Calu3 (cell line): Measurements from ENCODE around the gene PDLIM1. TPM values are rescaled to one million over a fixed set of nuclear protein-coding genes. Genes with fewer than 3 reads are reported as not detected.

Experiments used
- BruUV-seq: library from RNA; stranded (reverse); fragments of 400-500 nt; replicated peaks from 2 replicates; lab custom pipeline; 2021; lab: Mats Ljungman, UMichigan
- CTCF ChIA-PET: fragments of 300-600 bp; sonication (Branson Sonifier 250); formaldehyde crosslinking; loops from one replicate; lab custom pipeline; 2022; ENCODE audit warnings: antibody characterized with exemption; lab: Charles Lee
- DNase-seq: peaks from one replicate; pipeline ENCODE4 v3.0.0; 2022
- H3K27ac Mint-ChIP-seq: one replicate; pipeline ENCODE4 v1.8.0; 2022; ENCODE audit warnings: mixed read lengths; ENCODE audit not compliant: unreplicated experiment
- H3K27me3 Mint-ChIP-seq: one replicate; pipeline ENCODE4 v1.8.0; 2022; ENCODE audit warnings: mixed read lengths; ENCODE audit not compliant: unreplicated experiment
- H3K36me3 Mint-ChIP-seq: one replicate; pipeline ENCODE4 v1.8.0; 2022; ENCODE audit warnings: mild to moderate bottlenecking, moderate library complexity, mixed read lengths; ENCODE audit not compliant: insufficient read depth, unreplicated experiment
- H3K4me1 Mint-ChIP-seq: one replicate; pipeline ENCODE4 v1.8.0; 2022; ENCODE audit warnings: mild to moderate bottlenecking, low read depth, mixed read lengths; ENCODE audit not compliant: unreplicated experiment
- H3K4me3 Mint-ChIP-seq: one replicate; pipeline ENCODE4 v1.8.0; 2022; ENCODE audit warnings: mild to moderate bottlenecking, low read depth, moderate library complexity, mixed read lengths; ENCODE audit not compliant: unreplicated experiment
- H3K9me3 Mint-ChIP-seq: one replicate; pipeline ENCODE4 v1.8.0; 2022; ENCODE audit warnings: low read depth, mixed read lengths; ENCODE audit not compliant: unreplicated experiment
- intact Hi-C: fragments of 100-400 bp; cut with micrococcal nuclease; formaldehyde crosslinking; loops from one replicate; pipeline ENCODE4 v1.10.0; 2022; ENCODE audit not compliant: unreplicated experiment
- total RNA-seq: library from RNA; stranded (reverse); gene quantifications from 2 replicates; pipeline ENCODE4 v1.2.3, GENCODE V29; 2022
- TF ChIP-seq, protein P1 (sequence below): fragments of 200-600 bp; IDR thresholded peaks from one replicate; pipeline ENCODE4 v1.8.0; 2022; ENCODE audit warnings: antibody characterized with exemption; ENCODE audit not compliant: unreplicated experiment

The PDLIM1 gene
- total RNA-seq, 1 experiment from 2014 or later: 49.7 TPM

DNA sequence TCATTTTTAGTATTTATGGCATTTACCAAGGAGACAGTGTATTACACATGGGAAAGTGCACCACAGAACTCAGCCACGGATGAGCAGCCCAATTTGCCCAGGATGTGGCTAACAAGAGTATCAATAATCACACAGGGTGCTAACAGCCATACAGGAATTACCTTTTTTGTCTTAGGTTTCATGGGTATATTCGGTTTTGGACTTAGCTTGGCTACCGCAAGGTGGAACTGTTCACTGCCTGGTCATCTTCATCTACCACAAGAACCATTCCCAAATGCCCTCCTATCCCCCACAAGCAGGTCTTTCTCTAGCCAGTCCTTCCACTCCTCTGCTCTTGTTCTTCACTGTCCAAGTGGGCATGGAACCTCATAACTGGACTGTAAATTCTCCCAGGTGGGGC, 6.0 kb downstream of the PDLIM1 start:
- peaks cover 26% of the 10 kb centered on the region for H3K4me1 Mint-ChIP-seq
- BruUV-seq: no TSS peak
- intact Hi-C loops: no loop called here
- H3K9me3 Mint-ChIP-seq: no peaks in the 10 kb centered on the region
- H3K4me3 Mint-ChIP-seq: no peak overlapping the region
- TF ChIP-seq, protein P1, sequence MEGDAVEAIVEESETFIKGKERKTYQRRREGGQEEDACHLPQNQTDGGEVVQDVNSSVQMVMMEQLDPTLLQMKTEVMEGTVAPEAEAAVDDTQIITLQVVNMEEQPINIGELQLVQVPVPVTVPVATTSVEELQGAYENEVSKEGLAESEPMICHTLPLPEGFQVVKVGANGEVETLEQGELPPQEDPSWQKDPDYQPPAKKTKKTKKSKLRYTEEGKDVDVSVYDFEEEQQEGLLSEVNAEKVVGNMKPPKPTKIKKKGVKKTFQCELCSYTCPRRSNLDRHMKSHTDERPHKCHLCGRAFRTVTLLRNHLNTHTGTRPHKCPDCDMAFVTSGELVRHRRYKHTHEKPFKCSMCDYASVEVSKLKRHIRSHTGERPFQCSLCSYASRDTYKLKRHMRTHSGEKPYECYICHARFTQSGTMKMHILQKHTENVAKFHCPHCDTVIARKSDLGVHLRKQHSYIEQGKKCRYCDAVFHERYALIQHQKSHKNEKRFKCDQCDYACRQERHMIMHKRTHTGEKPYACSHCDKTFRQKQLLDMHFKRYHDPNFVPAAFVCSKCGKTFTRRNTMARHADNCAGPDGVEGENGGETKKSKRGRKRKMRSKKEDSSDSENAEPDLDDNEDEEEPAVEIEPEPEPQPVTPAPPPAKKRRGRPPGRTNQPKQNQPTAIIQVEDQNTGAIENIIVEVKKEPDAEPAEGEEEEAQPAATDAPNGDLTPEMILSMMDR: no peak
- no peaks in the 10 kb centered on the region for H3K27me3 Mint-ChIP-seq
- peaks cover 7% of the 10 kb centered on the region for H3K36me3 Mint-ChIP-seq
- CTCF ChIA-PET: interaction anchor here (0.6 to 1.1 kb wide), 2 partner anchors 38 to 50 kb away, joined by 3 to 4 read pairs; no protein-coding TSS in a partner anchor
- no peak for DNase-seq
- H3K27ac Mint-ChIP-seq: no peak overlapping the region

DNA sequence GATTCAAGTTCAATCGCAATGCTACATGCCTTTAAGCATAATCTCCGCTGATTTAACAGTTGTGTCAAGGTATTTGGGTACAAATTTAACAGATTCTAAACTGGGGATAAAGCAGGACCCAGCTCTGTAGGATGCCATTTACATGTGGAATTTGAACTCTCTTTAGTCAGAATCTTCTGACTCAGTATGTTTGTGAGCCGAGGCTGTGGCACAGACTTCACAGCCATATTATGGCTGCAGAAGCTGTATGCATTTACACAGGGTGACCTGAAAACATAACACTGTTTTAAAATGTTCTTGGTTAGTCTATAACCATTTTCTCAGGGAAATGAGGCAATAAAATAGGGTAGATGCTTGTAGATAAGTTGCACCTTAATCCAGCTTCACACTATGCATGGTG, 8.7 kb downstream of the PDLIM1 start:
- TF ChIP-seq, protein P1: no peak
- BruUV-seq: no TSS peak
- DNase-seq: no peak
- no peaks in the 10 kb centered on the region for H3K9me3 Mint-ChIP-seq
- intact Hi-C loops: no loop called here
- H3K36me3 Mint-ChIP-seq: no peaks in the 10 kb centered on the region
- CTCF ChIA-PET: no interaction called here
- H3K4me1 Mint-ChIP-seq: peaks cover 26% of the 10 kb centered on the region
- no peak overlapping the region for H3K4me3 Mint-ChIP-seq
- no peaks in the 10 kb centered on the region for H3K27me3 Mint-ChIP-seq
- H3K27ac Mint-ChIP-seq: no peak overlapping the region

DNA sequence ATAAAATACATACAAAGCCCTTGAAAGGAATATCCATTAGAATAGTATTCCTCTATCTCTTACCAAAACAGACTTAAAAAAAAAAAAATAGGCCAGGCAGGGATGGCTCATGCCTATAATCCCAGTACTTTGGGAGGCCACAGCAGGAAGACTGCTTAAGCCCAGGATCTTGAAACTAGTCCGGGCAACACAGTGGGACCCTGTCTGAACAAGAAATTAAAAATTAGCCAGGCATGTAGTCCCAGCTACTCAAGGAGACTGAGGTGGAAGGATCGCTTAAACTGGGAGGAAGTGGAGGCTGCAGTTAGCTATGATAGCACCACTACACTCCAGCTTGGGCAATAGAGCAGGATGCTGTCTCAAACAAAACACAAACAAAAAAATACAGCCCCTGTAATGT, 9.6 kb downstream of the PDLIM1 start:
- no peak for DNase-seq
- H3K27ac Mint-ChIP-seq: no peak overlapping the region
- no peak overlapping the region for H3K4me3 Mint-ChIP-seq
- TF ChIP-seq, protein P1: no peak
- no TSS peak for BruUV-seq
- intact Hi-C loops: no loop called here
- CTCF ChIA-PET: interaction anchor here (1.1 kb wide), 1 partner anchor 82 kb away, joined by 3 read pairs; no protein-coding TSS in a partner anchor
- H3K36me3 Mint-ChIP-seq: no peaks in the 10 kb centered on the region
- H3K4me1 Mint-ChIP-seq: peaks cover 19% of the 10 kb centered on the region
- no peaks in the 10 kb centered on the region for H3K27me3 Mint-ChIP-seq
- no peaks in the 10 kb centered on the region for H3K9me3 Mint-ChIP-seq

DNA sequence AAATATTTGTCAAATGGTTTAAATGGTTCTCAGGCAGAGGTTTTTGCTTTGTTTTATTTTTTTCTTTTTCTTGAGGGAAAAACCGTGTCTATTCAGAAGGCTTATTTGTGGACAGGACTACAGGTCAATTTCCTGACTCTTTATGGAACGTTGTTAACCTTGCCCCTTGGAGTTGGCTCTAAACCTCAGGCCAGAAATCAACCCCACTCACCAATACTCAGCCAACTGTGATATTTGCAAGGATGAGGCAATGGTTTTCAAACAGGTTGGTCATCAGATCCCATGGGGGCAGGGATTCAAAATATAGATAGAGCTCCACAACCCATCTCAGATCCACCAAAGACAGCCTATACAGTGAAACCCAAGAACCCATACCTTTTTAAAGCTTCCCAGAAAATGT, 10.2 kb downstream of the PDLIM1 start:
- TF ChIP-seq, protein P1: no peak
- no peak for DNase-seq
- CTCF ChIA-PET: interaction anchor here (1.1 kb wide), 1 partner anchor 83 kb away, joined by 3 read pairs; no protein-coding TSS in a partner anchor
- Mint-ChIP-seq H3K4me1 (peaks cover 19% of the 10 kb centered on the region), H3K4me3 (no peak overlapping the region), H3K27me3 (no peaks in the 10 kb centered on the region), H3K27ac (no peak overlapping the region), H3K9me3 (no peaks in the 10 kb centered on the region), H3K36me3 (no peaks in the 10 kb centered on the region)
- intact Hi-C loops: no loop called here
- no TSS peak for BruUV-seq
